ENCODE results near the gene MLLT10.

DNA sequence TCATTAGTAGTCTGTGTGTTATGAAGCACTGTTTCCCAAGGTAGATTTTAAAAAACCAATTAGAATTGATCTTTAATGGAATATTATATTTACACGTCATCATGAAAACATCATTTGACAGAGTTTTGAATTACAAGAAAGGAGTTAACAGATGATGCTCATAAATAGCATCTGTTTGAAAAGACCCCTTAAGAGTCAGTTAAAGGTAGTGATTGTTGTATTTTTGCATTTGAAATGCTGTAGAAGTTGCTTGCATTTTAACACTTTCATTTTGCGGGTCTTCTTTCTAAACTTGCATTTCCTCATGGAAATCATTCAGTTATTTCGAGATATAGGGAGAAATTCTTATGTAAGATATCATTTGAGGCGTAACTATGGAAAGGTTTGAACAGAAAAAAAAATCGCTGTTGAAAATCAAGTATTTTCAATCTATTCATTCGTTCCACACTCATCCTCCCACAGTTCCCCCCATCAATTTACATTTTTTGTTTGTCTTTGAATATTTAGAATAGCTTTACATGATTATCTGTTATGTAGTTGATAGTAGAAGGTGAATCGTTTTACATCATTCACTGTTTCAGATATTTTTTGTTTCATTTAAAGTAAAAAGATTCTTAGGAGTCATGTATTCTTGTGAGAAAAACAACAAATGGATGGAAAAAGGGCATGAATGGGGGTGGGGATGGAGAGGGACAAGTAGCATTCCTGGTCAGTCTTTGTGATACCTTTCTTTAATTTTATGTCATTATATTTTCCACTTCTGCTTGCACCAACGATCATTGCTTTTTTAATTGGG is 5.6 kb upstream of the MLLT10 start:
- TF ChIP-seq, protein P1, sequence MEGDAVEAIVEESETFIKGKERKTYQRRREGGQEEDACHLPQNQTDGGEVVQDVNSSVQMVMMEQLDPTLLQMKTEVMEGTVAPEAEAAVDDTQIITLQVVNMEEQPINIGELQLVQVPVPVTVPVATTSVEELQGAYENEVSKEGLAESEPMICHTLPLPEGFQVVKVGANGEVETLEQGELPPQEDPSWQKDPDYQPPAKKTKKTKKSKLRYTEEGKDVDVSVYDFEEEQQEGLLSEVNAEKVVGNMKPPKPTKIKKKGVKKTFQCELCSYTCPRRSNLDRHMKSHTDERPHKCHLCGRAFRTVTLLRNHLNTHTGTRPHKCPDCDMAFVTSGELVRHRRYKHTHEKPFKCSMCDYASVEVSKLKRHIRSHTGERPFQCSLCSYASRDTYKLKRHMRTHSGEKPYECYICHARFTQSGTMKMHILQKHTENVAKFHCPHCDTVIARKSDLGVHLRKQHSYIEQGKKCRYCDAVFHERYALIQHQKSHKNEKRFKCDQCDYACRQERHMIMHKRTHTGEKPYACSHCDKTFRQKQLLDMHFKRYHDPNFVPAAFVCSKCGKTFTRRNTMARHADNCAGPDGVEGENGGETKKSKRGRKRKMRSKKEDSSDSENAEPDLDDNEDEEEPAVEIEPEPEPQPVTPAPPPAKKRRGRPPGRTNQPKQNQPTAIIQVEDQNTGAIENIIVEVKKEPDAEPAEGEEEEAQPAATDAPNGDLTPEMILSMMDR (IDR thresholded peaks at IDR 0.05): no peak
- no peak for TF ChIP-seq POLR2A (IDR thresholded peaks at IDR 0.05)
- no peak for TF ChIP-seq EP300 (IDR thresholded peaks at IDR 0.05)

Data from ovary (tissue), 3 donors.